DOHH2 (cell line): ENCODE data around the gene ARHGAP40.

Experiments used
- H3F3A ChIP-seq: fragments of 200-600 bp; sonication (generic), shearing (Covaris generic); 2 replicates; pipeline ENCODE4 v1.6.0; 2016; ENCODE audit warnings: antibody characterized with exemption, mild to moderate bottlenecking; ENCODE audit not compliant: control insufficient read depth, insufficient read depth
- H3K27ac ChIP-seq: fragments of 200-600 bp; sonication (generic); 2 replicates; pipeline ENCODE4 v1.5.1; 2014; ENCODE audit warnings: low read depth, mild to moderate bottlenecking, low read length, moderate library complexity
- H3K27me3 ChIP-seq: fragments of 200-600 bp; sonication (generic); 2 replicates; pipeline ENCODE4 v1.6.1; 2014; ENCODE audit warnings: mild to moderate bottlenecking, low read length, mixed read lengths; ENCODE audit not compliant: control insufficient read depth
- H3K36me3 ChIP-seq: fragments of 200-600 bp; sonication (generic); 2 replicates; pipeline ENCODE4 v1.6.1; 2014; ENCODE audit warnings: mild to moderate bottlenecking, low read length, moderate library complexity, mixed read lengths; ENCODE audit not compliant: control insufficient read depth
- H3K4me1 ChIP-seq: fragments of 200-600 bp; sonication (generic); 2 replicates; pipeline ENCODE4 v1.6.1; 2014; ENCODE audit warnings: mild to moderate bottlenecking, low read length, mixed read lengths; ENCODE audit not compliant: control insufficient read depth
- H3K4me2 ChIP-seq: fragments of 200-600 bp; sonication (generic); 2 replicates; pipeline ENCODE4 v1.6.0; 2014; ENCODE audit warnings: mild to moderate bottlenecking, low read length, moderate library complexity
- H3K4me3 ChIP-seq: fragments of 200-600 bp; sonication (generic); 2 replicates; pipeline ENCODE4 v1.5.1; 2014; ENCODE audit warnings: mild to moderate bottlenecking, low read length, mixed read lengths
- H3K79me2 ChIP-seq: fragments of 200-600 bp; sonication (generic); 2 replicates; pipeline ENCODE4 v1.6.1; 2014; ENCODE audit warnings: mild to moderate bottlenecking, low read length, mixed read lengths; ENCODE audit not compliant: control insufficient read depth
- H3K9me2 ChIP-seq: fragments of 200-600 bp; sonication (generic); replicated peaks from 2 replicates; pipeline ENCODE4 v1.6.1; 2014; ENCODE audit warnings: mild to moderate bottlenecking, low read length, mixed read lengths; ENCODE audit not compliant: control insufficient read depth
- H3K9me3 ChIP-seq: fragments of 200-600 bp; sonication (generic); 2 replicates; pipeline ENCODE4 v1.6.1; 2014; ENCODE audit warnings: antibody characterized with exemption, low read length, mixed read lengths; ENCODE audit not compliant: control insufficient read depth, insufficient read depth
- H4K20me1 ChIP-seq: fragments of 200-600 bp; sonication (generic); 2 replicates; pipeline ENCODE4 v1.6.0; 2014; ENCODE audit warnings: low read depth, mild to moderate bottlenecking, antibody characterized with exemption, low read length, moderate library complexity; ENCODE audit not compliant: control insufficient read depth, insufficient read depth
- EZH2phosphoT487 ChIP-seq: fragments of 200-600 bp; sonication (generic); IDR thresholded peaks from 2 replicates; pipeline ENCODE4 v1.6.1; 2017; ENCODE audit warnings: borderline replicate concordance, mild to moderate bottlenecking, antibody characterized with exemption, low read length, moderate library complexity, mixed read lengths
- TF ChIP-seq, protein P1 (sequence below): fragments of 200-600 bp; sonication (generic); IDR thresholded peaks from one replicate; pipeline ENCODE4 v1.5.1; 2014; ENCODE audit warnings: antibody characterized with exemption, mild to moderate bottlenecking, low read depth, low read length; ENCODE audit not compliant: poor library complexity, severe bottlenecking

The ARHGAP40 gene

DNA sequence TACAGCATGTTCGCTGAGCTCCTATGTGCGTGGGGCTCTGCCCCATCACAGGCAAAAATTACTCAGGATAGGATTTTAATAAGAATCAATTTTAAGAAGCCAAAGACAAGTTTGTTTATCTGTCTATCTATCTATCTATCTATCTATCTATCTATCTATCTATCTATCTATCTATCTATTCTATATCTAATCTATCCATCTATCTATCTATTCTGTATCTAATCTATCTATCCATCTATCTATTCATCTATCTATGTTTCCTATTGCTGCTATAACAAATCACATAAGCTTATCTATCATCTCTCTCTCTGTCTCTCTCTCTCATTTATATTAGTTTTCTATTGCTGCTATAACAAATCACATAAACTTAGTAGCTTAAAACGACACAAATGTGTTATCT, 1.7 kb downstream of the ARHGAP40 start:
- Histone ChIP-seq H3K9me2 (no peaks in the 10 kb centered on the region), H4K20me1 (no peaks in the 10 kb centered on the region), H3K27ac (no peak overlapping the region), H3K9me3 (no peaks in the 10 kb centered on the region), H3K27me3 (peaks cover 66% of the 10 kb centered on the region), H3F3A (no peaks in the 10 kb centered on the region), H3K4me2 (no peak overlapping the region), H3K79me2 (no peaks in the 10 kb centered on the region), H3K36me3 (no peaks in the 10 kb centered on the region), H3K4me1 (peaks cover 13% of the 10 kb centered on the region), H3K4me3 (no peak overlapping the region)
- TF ChIP-seq, protein P1, sequence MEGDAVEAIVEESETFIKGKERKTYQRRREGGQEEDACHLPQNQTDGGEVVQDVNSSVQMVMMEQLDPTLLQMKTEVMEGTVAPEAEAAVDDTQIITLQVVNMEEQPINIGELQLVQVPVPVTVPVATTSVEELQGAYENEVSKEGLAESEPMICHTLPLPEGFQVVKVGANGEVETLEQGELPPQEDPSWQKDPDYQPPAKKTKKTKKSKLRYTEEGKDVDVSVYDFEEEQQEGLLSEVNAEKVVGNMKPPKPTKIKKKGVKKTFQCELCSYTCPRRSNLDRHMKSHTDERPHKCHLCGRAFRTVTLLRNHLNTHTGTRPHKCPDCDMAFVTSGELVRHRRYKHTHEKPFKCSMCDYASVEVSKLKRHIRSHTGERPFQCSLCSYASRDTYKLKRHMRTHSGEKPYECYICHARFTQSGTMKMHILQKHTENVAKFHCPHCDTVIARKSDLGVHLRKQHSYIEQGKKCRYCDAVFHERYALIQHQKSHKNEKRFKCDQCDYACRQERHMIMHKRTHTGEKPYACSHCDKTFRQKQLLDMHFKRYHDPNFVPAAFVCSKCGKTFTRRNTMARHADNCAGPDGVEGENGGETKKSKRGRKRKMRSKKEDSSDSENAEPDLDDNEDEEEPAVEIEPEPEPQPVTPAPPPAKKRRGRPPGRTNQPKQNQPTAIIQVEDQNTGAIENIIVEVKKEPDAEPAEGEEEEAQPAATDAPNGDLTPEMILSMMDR, result no peak
- no peak for TF ChIP-seq EZH2phosphoT487

DNA sequence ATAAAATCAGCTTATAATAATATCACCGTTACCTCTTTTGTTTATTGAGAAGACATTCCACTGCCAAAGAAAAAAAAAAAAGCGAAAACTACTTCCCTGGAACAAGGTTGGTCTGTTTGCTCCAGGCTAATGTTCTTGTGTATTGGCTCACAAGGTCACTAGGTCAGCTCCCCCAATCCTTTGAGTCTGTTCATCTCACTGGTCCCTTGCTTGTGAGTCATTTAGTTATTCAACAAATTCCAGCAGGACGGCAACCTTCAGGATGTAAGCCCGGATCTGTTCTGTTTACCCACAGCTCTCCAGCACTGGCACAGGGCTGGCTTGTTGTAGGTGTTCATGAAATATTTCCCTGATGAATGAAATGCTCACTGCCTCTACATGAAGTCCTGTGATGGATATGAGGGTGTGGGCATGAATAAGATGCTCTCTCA, 3.3 kb downstream of the ARHGAP40 start:
- TF ChIP-seq, protein P1, result no peak
- no peak for TF ChIP-seq EZH2phosphoT487
- H3K9me3 ChIP-seq, result no peaks in the 10 kb centered on the region
- no peak overlapping the region for H3K27ac ChIP-seq
- H3K27me3 ChIP-seq, result peaks cover 56% of the 10 kb centered on the region
- no peaks in the 10 kb centered on the region for H3K36me3 ChIP-seq
- H3K79me2 ChIP-seq, result no peaks in the 10 kb centered on the region
- no peaks in the 10 kb centered on the region for H3K9me2 ChIP-seq
- H3K4me2 ChIP-seq, result no peak overlapping the region
- H3K4me3 ChIP-seq, result no peak overlapping the region
- H3F3A ChIP-seq, result no peaks in the 10 kb centered on the region
- H3K4me1 ChIP-seq, result peaks cover 17% of the 10 kb centered on the region
- H4K20me1 ChIP-seq, result no peaks in the 10 kb centered on the region

DNA sequence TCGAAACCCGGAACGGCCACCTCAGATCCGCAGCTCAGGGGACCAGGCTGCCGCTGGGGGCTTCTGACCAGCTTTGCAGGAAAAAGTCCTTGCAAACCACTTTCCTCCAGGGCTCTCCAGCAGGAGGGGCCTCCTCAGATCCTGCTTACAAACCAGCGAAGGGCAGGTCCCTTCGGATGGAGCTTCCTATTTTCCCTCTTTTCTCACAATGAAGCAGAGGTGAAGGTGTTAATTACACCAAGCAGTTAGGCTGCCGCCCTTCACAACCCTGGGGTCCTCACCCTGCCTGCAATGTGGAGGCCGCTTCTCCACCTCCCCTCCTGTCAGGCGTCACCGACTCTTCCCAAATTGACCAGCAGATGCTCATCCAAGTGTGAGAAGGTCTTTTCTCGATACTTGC, 5.7 kb downstream of the ARHGAP40 start:
- Histone ChIP-seq H3K9me3 (no peaks in the 10 kb centered on the region), H3F3A (no peaks in the 10 kb centered on the region), H3K27ac (no peak overlapping the region), H3K27me3 (peaks cover 32% of the 10 kb centered on the region), H3K4me3 (no peak overlapping the region), H3K79me2 (no peaks in the 10 kb centered on the region), H3K36me3 (no peaks in the 10 kb centered on the region), H3K4me2 (no peak overlapping the region), H3K4me1 (peaks cover 11% of the 10 kb centered on the region), H3K9me2 (no peaks in the 10 kb centered on the region), H4K20me1 (no peaks in the 10 kb centered on the region)
- TF ChIP-seq, protein P1, result no peak

DNA sequence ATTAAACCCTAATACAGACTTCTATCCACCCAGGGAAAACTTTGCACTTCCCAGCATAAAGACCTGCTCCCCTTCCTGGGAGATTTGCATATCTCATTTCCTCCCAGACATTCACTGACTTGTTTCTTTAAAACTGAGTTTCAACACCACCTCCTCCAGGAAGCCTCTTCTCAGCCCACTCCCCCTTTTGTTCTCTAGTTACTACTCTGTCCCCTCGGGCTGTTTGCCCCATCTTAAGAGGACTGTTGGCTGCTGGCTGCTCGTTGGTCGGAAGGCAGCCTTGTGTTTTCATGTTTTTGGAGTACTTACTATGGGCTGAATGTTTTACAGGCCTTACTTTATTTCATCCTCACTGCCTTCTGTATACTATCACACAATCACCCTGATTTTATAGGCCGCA, 6.6 kb downstream of the ARHGAP40 start:
- Histone ChIP-seq H3K27me3 (peaks cover 28% of the 10 kb centered on the region), H3K4me1 (peaks cover 11% of the 10 kb centered on the region), H3K4me2 (peak overlapping the region; percentile 46), H3K9me2 (no peaks in the 10 kb centered on the region), H3K79me2 (no peaks in the 10 kb centered on the region), H3K36me3 (no peaks in the 10 kb centered on the region), H3K9me3 (no peaks in the 10 kb centered on the region), H3K27ac (no peak overlapping the region), H3K4me3 (no peak overlapping the region), H3F3A (no peaks in the 10 kb centered on the region), H4K20me1 (no peaks in the 10 kb centered on the region)
- TF ChIP-seq, protein P1, result no peak
- no peak for TF ChIP-seq EZH2phosphoT487
